GM18505 (cell line): ENCODE measurements around the gene ANKHD1.
"Not testable (repeated sequence)": the region's sequence is repeated elsewhere in the genome, so short reads cannot be mapped to it uniquely, and the experiment has no call there.

Experiments
- ATAC-seq: cut with Tn5 transposase; IDR thresholded peaks from one replicate; pipeline ENCODE4 v1.9.1; 2021; ENCODE audit not compliant: unreplicated experiment
- POLR2A ChIP-seq: IDR thresholded peaks from 4 replicates; pipeline ENCODE4 v1.6.1; 2011; ENCODE audit warnings: borderline replicate concordance; ENCODE audit not compliant: insufficient read depth, insufficient read length; ENCODE audit errors: extremely low read depth

Gene ANKHD1

GRCh38 chr5:140564196-140565023, 162.8 kb downstream of the ANKHD1 start, which contains the start of the genes APBB3 and SLC35A4:
Gene APBB3, minus strand, starts transcription at chr5:140564598. Its CDS starts 353 bp downstream, at chr5:140564245.
Gene SLC35A4, plus strand, starts transcription at chr5:140564828. Its CDS starts 2,342 bp downstream, at chr5:140567170.
- TF ChIP-seq POLR2A = peak; percentile 93
- peak; percentile 85 for ATAC-seq

- no peak for ATAC-seq
- TF ChIP-seq POLR2A = no peak
Observed at GRCh38 chr5:140565024-140565779, 163.6 kb downstream of the ANKHD1 start.

GRCh38 chr5:140565780-140566095, 164.1 kb downstream of the ANKHD1 start:
- TF ChIP-seq POLR2A = no peak

GRCh38 chr5:140566665-140567064, 165.0 kb downstream of the ANKHD1 start:
- no peak for TF ChIP-seq POLR2A
- ATAC-seq = no peak

More at GRCh38 chr5:140565780-140566095, 164.1 kb downstream of the ANKHD1 start:
- no peak for ATAC-seq

GRCh38 chr5:140567136-140567818, 165.6 kb downstream of the ANKHD1 start:
- no peak for ATAC-seq
- no peak for TF ChIP-seq POLR2A

- no peak for TF ChIP-seq POLR2A
- no peak for ATAC-seq
Observed at GRCh38 chr5:140567871-140568270, 166.2 kb downstream of the ANKHD1 start.

- TF ChIP-seq POLR2A = no peak
- no peak for ATAC-seq
Observed at GRCh38 chr5:140568443-140569063, 166.9 kb downstream of the ANKHD1 start.

GRCh38 chr5:140569197-140569596, 167.6 kb downstream of the ANKHD1 start:
- TF ChIP-seq POLR2A = no peak
- no peak for ATAC-seq

GRCh38 chr5:140570058-140570457, 168.4 kb downstream of the ANKHD1 start:
- ATAC-seq = no peak
- no peak for TF ChIP-seq POLR2A

- no peak for ATAC-seq
- TF ChIP-seq POLR2A = no peak
Observed at GRCh38 chr5:140570488-140570887, 168.9 kb downstream of the ANKHD1 start.

- no peak for TF ChIP-seq POLR2A
- ATAC-seq = no peak
Observed at GRCh38 chr5:140571105-140571504, 169.5 kb downstream of the ANKHD1 start.

GRCh38 chr5:140573683-140574082, 172.1 kb downstream of the ANKHD1 start:
- no peak for TF ChIP-seq POLR2A

GRCh38 chr5:140574165-140574564, 172.5 kb downstream of the ANKHD1 start:
- no peak for ATAC-seq

More at GRCh38 chr5:140573683-140574082, 172.1 kb downstream of the ANKHD1 start:
- no peak for ATAC-seq

GRCh38 chr5:140575309-140575708, 173.7 kb downstream of the ANKHD1 start:
- TF ChIP-seq POLR2A = no peak
- no peak for ATAC-seq

More at GRCh38 chr5:140574165-140574564, 172.5 kb downstream of the ANKHD1 start:
- no peak for TF ChIP-seq POLR2A

GRCh38 chr5:140576776-140577201, 175.2 kb downstream of the ANKHD1 start:
- no peak for ATAC-seq
- TF ChIP-seq POLR2A = no peak

- not testable (repeated sequence) for ATAC-seq
Observed at GRCh38 chr5:140579188-140579747, 177.6 kb downstream of the ANKHD1 start.
